GM19468 (cell line): ENCODE data around the gene MAP4K2.

Experiments
- ATAC-seq: cut with Tn5 transposase; IDR thresholded peaks from one replicate; pipeline ENCODE4 v1.9.1; 2021; ENCODE audit warnings: mild to moderate bottlenecking, moderate library complexity, moderate number of reproducible peaks; ENCODE audit not compliant: unreplicated experiment; ENCODE audit errors: extremely low read depth

Gene MAP4K2

GRCh38 chr11:64772303-64773018 lies 30.6 kb downstream of the MAP4K2 start:
- ATAC-seq, result no peak

GRCh38 chr11:64771861-64772260 lies 31.2 kb downstream of the MAP4K2 start:
- no peak for ATAC-seq

DNA sequence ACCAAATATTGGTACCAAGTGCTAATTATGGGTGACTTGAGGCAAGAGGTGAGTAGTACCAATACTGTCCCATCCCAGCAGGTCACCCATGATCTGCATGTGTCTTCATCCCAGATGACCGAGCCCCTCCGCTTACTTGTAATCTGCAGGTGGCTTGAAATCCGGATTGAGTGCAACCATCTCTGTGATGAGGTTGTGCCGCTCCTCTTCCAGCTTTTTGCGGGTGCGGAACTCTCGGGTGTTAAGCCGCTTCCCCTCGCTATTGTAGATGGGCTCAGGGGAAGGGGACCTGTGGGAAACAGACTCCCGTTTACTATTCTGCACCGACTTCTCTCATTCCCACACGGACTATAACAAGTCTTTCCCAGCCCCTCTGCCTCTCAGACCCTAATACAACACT lies 32.9 kb downstream of the MAP4K2 start:
- ATAC-seq, result no peak

GRCh38 chr11:64769283-64769682 lies 33.7 kb downstream of the MAP4K2 start:
- no peak for ATAC-seq

GRCh38 chr11:64768300-64768694 lies 34.7 kb downstream of the MAP4K2 start:
- no peak for ATAC-seq

GRCh38 chr11:64767344-64768299 lies 35.4 kb downstream of the MAP4K2 start:
- ATAC-seq, result no peak

GRCh38 chr11:64766881-64767280 lies 36.1 kb downstream of the MAP4K2 start:
- ATAC-seq, result no peak

- ATAC-seq, result no peak
These were observed 37.0 kb downstream of the MAP4K2 start for GRCh38 chr11:64765851-64766665.

GRCh38 chr11:64765291-64765850 lies 37.6 kb downstream of the MAP4K2 start:
- no peak for ATAC-seq

GRCh38 chr11:64764753-64765152 lies 38.3 kb downstream of the MAP4K2 start:
- ATAC-seq, result no peak

DNA sequence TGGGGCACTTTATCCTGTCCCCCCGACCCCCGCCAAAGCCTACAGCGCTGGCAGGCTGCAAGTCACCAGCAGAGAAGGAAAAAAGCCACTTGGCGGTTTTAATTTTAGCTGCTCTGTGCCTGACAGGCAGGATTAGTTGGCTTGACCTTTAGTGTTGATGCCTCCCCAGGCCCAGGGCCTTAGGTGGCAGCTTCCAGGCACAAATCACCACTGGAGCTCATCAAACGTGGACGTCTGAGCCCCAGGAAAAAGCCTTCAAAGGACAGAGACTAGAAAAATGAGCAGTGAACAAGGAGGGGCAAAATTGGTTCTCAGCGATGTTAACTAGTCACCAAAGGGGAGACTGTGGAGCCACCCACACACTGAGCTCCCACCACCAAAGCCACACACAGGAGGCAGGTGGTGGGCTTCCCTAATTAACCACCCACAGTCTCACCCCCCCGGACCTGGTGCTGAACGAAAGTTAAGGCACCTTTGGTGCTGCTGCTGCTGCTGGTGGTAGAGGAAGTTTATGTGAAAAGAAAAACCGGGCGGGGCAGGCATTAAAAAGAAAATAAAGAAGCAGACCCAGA lies 38.9 kb downstream of the MAP4K2 start:
- ATAC-seq, result no peak

DNA sequence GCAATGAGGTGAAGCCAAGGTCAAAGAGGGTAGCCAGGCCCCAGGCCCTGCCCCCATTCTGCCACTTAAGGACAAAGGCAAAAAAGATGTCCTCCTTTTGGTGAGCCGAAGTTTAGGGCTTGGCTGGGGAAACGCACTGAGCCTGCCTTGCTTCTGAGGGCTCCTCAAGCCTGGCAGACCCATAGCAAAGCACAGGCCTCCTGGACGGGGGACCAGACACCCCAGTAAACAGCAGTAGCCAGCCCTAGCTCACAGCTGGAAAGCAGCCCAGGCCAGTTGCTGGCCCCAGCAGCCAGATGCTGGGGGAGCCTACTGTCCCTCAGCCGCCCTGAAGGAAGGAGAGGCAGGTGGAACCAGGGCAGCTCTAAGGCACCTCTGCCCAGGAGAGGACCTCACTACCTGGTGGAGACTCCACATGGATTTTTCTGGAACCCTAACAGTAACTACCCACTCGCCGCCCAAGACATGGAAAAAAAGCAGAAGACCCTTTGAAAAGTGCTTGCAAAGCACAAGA lies 39.4 kb downstream of the MAP4K2 start:
- ATAC-seq, result no peak

DNA sequence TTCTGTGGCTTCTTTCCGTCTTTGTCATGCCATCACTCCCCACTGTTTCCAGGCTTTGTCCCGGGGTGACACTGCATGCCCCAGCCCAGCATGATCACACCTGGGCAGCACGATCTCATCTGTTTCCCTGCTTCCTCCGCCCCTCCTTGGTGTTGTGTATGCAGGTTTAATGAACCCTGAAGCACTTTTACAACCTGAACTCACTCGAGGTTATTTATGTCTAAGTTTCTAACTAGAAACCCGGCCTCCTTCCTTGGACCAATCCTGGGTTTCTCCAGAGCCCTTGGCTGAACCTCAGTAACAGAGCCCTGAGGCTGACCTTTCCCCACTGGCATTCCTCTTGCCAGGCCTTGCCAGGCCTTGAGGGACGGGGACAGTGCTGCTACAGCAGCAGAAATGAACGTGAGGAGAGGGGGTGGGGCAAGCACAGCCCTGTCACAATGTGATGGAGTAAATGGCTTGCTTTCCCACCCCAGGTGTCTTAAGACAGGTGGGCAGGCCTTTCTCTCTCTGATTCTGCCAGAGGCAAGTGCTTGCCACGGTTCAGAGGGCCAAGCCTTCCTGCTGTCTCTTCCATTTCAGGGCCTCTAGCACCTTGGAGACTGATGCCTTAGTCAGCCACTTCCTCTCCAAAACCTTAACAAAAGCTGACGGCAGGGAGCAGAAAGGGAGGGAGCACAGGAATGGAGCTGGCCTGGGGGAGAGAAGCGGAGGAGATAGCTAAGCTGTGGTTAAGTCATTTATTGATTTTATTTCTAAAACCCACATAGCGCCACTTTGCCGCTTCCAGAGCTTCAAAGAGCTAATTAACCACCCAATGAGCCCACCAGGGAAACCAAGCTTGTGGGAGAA lies 40.1 kb downstream of the MAP4K2 start:
- no peak for ATAC-seq

DNA sequence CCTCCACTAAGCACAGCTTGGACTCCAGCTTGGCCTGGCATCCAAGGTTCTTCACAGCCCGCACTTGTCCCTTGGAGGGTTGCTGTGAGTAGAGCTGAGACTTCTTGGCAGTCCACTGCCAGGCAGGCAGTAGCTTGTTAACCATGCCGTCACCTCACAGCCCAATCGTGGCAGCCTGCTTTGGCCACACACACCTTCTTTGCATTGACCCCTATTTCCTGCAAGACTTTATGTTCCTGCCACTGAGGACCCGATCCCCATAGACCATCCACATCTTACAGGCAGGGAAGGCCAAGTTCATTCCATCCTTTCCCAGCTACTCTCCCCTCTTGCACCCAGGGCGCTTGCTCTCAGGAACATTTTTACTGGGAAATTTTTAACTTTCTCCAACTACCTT lies 40.7 kb downstream of the MAP4K2 start:
- no peak for ATAC-seq

DNA sequence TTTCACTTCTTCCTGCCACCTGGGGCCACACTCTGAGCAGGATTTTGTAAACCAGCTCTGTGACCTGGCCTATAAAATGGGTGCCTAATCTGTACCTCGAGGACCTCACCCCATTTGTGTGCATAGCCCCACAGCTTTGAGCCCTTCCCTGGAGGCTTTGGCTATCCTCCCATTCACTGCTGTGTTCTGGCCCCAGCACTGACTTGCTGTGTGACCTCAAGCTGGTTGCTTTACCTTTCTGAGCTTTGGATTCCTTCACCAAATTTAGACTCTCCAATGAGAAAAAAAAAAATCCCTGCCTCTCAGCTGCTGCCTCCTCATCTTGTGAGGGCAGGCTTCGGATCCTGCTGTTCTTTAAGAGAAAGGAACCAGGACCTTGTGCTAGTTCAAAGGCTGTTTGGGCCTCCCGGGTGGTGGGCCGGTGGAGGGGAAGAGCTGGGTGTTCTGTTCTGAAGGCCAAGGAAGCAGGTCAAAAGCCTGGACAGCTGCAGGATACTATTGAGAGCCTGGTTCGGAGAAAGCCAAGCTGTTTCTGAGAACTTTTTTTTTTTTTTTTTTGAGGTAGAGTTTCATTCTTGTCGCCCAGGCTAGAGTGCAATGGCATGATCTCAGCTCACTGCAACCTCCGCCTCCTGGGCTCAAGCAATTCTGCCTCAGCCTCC lies 42.1 kb downstream of the MAP4K2 start:
- ATAC-seq, result no peak

GRCh38 chr11:64759722-64760719 lies 43.0 kb downstream of the MAP4K2 start, which contains the start of gene PYGM:
Gene PYGM (minus strand): TSS chr11:64759974. CDS start chr11:64759898, 76 bp downstream.
- no peak for ATAC-seq

DNA sequence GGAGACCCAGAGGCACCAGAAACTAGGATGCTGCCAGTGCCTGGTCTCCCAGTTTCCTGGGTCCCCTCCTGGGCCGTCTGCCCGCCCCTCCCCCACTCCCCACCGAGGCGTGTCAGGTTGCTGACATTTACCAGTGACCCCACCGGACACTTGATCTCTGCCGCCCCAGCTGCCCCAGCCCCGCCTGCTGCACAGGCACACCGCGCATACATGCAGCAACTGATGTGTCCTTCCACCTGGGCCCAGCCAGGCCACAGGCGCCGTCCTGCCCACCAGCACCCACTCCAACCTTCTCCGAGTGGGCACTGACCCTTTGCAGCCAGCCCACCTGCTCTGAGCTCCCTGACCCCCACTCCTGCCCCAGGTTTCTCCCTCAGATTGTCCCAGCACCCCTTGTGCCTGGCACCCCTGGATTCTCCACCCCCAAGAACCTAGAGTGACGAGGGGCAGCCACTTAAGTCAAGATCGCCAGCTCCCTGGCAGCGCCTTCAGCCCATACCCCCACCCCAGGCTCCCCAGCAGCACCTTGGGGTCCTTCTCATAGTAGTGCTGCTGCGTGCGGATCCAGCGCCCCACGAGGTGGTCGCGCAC lies 43.8 kb downstream of the MAP4K2 start:
- ATAC-seq, result no peak
